ENCODE results near the gene GADD45G.

The GADD45G gene

GRCh38 chr9:89648247-89649000 lies 43.6 kb downstream of the GADD45G start:
- Histone ChIP-seq H3K9ac (no peak overlapping the region), H3K4me1 (peaks cover 0 to 14% (median 9%) of the 10 kb centered on the region in 10 experiments; a peak in 10 of 20 replicates), H3K4me3 (no peak overlapping the region), H3K36me3 (no peaks in the 10 kb centered on the region), H3K9me3 (replicated peaks in 1 of 11) (peaks cover 0 to 13% (median 0%) of the 10 kb centered on the region in 11 experiments; a peak in 2 of 22 replicates), H3K27ac (no peak overlapping the region), H4K20me1 (no peaks in the 10 kb centered on the region), H3K4me2 (peak overlapping the region in 7 of 11 experiments; percentile 15 to 55 (median 31); a peak in 10 of 22 replicates), H3K27me3 (no peaks in the 10 kb centered on the region)
- TF ChIP-seq Cebpa-rat (IDR thresholded peaks at IDR 0.05): no peak

- Histone ChIP-seq H3K27ac (no peak overlapping the region), H4K20me1 (no peaks in the 10 kb centered on the region), H3K36me3 (no peaks in the 10 kb centered on the region), H3K9ac (no peak overlapping the region), H3K9me3 (replicated peaks in 1 of 11) (peaks cover 0 to 13% (median 0%) of the 10 kb centered on the region in 11 experiments; a peak in 2 of 22 replicates), H3K4me1 (peaks cover 0 to 14% (median 9%) of the 10 kb centered on the region in 10 experiments; a peak in 10 of 20 replicates), H3K4me3 (no peak overlapping the region), H3K4me2 (peak overlapping the region in 8 of 11 experiments; percentile 9 to 55 (median 30); a peak in 15 of 22 replicates), H3K27me3 (no peaks in the 10 kb centered on the region)
- no peak for TF ChIP-seq Cebpa-rat (IDR thresholded peaks at IDR 0.05)
Observed at GRCh38 chr9:89649039-89649691, 44.4 kb downstream of the GADD45G start.

- Histone ChIP-seq H3K9ac (no peak overlapping the region), H3K9me3 (replicated peaks in 1 of 11) (no peaks in the 10 kb centered on the region), H3K27me3 (no peaks in the 10 kb centered on the region), H4K20me1 (no peaks in the 10 kb centered on the region), H3K36me3 (no peaks in the 10 kb centered on the region), H3K27ac (no peak overlapping the region), H3K4me1 (peaks cover 10 to 28% (median 18%) of the 10 kb centered on the region in 10 experiments), H3K4me3 (no peak overlapping the region), H3K4me2 (no peak overlapping the region)
- no peak for TF ChIP-seq Cebpa-rat (IDR thresholded peaks at IDR 0.05)
Observed at GRCh38 chr9:89654025-89654662, 49.3 kb downstream of the GADD45G start.

DNA sequence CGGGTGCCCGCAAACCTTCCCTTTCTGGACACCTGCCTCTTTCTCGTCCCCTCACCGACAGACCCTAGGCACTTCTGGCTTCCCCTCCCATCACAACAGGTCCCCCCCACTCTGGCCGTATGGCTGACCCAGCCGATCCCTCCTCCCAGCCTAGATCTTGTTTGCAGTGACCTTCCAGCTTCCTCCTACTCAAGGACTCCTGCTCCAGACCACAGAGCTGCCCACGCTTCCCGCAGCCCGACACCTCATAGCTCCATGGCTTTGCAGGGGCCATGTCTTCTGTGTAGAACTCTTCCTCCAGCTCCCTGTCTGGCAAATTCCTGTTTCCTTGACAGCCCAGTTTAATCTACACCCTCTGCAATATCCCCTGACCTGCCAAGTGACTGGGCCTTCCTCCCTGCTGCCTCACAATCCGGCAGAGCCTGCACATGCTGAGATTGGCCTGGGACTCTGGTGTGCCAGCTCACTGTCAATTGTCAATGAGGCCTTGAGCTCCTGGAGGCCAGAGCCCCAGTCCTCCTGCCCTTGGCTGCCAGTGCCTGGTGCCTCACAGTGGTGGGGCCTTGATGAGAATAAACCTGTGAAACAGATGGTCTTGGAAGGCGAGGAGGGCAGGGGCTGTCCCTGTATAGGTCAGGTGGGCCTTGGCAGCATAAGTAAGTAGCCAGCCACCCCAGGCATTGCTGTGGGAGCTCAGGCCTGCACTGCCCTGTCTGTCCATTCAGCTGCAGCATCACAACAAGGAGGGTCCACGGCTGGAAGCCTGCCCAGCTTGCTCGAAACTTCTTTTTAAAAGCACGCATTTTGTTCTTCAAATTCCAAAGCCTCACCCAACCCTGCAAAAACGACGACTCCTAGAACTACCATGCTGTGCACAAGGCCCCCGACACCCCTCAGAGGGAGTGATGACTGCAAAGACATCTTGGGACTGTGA lies 50.5 kb downstream of the GADD45G start:
- no peak for TF ChIP-seq Cebpa-rat (IDR thresholded peaks at IDR 0.05)
- Histone ChIP-seq H3K9me3 (replicated peaks in 1 of 11) (no peaks in the 10 kb centered on the region), H3K27me3 (no peaks in the 10 kb centered on the region), H3K4me2 (peak overlapping the region in 2 of 11 experiments; percentile 28 to 51; a peak in 2 of 22 replicates), H3K4me1 (peaks cover 10 to 29% (median 14%) of the 10 kb centered on the region in 10 experiments; a peak in 19 of 20 replicates), H3K9ac (no peak overlapping the region), H4K20me1 (0 out of 22 replicates have a peak, but pooled peaks cover 0 to 4% (median 0%) of the 10 kb centered on the region in 11 experiments), H3K27ac (no peak overlapping the region), H3K4me3 (no peak overlapping the region), H3K36me3 (no peaks in the 10 kb centered on the region)
